HG03575 (cell line): Measurements from ENCODE around the gene PNLIPRP2.

Experiments used
- ATAC-seq: cut with Tn5 transposase; IDR thresholded peaks from one replicate; pipeline ENCODE4 v1.9.1; 2021; ENCODE audit not compliant: unreplicated experiment, insufficient number of reproducible peaks, low FRiP score; ENCODE audit errors: extremely low read depth

The PNLIPRP2 gene

DNA sequence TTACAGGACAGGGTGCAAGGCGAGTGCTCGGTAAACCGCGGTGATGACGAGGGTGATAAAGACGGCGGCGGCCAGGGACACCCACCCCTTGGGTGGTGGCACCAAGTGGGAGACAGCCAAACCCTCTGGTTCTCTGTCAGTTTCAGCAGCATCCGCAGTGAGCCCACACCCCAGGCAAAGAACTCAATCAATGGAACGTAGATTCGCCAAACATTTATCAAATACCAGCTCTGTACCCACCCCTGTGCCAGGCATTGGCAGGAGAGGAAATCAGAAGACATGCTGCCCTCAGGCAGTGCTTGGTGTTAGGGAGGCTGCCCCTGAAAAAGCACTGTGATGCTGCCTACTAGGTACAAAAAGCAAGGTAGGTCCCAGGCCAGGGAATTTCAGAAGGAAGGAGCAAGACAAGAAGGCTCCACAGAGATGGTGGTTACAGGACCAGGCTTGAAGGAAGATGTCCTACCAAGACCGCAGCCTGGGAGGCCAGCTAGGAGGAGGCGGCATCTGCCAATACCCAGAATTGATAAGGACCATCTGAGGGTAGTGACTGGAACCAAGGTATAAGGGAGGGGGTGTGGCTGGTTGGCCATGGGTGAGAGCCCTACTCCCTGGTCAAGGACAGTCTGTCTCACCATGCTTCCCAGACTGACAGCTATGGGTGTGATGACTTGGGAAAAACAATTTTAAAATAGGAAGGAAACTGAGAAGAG is 10.2 kb upstream of the PNLIPRP2 start:
- no peak for ATAC-seq

DNA sequence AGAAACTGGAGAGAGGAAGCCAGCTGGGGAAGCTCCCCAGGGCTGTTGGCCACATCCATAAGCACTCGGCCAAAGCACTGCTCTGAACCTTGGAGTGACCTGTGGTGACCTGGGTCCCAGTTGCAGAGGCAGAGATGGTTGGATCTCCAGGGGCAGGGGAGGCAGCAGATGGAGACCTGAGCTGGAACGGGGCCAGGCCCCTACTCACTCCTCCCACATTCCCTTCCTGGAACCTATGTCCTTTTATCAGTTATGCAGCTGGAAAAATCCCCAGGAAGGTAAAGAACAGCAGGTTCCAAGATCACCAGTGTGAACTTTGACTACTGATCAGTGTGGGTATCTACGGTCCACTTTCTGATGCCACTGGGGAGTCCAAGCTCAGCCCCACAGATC is 9.6 kb upstream of the PNLIPRP2 start:
- no peak for ATAC-seq

DNA sequence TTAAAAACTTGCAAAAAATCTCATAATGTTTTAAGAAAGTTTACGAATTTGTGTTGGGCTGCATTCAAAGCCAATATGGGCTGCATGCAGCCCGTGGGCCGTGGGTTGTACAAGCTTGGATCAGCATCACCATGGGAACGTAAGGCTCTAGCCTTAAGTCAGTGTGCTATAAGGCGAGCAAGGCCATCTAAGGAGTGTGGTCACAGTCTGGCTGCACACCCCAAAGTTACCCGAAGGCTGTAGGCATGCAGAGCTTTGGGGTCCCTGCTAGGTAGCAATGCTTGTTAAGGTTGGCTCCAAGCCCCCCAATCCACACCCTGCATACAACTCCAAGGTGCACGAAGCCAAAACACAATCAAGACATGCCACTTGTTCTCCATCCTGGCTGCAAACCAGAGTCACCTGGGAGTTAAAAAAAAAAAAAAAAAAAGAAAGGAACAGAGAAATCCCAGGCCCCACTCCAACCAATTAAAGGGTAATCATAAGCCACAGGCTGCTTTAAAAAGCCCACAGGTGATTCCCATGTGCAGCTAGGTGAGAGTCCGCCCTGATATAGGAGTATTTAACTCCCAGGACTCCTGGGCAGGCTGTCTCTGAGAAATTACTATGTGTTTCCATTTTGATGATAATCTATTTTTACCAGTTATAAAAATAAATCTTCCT is 8.5 kb upstream of the PNLIPRP2 start:
- ATAC-seq, result no peak

DNA sequence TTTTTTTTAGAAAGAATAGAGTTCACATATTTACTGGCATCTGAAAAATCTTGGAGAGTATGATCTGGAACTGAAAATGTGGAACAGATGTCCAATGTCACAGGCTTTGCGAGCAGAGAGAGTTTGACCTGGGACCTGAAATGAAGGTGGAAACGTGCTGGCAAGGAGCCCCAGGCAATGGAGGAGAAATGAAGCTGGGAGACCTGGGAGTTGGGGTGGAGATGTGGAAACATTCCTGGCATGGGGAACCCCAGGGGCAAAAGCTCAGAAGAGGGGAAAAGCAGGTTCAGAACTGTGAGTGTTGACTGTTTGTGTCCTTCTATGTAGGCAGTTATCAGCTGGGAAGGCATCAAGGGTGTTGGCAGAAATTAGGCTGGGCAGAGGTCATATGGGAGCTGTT is 7.3 kb upstream of the PNLIPRP2 start:
- ATAC-seq, result no peak

DNA sequence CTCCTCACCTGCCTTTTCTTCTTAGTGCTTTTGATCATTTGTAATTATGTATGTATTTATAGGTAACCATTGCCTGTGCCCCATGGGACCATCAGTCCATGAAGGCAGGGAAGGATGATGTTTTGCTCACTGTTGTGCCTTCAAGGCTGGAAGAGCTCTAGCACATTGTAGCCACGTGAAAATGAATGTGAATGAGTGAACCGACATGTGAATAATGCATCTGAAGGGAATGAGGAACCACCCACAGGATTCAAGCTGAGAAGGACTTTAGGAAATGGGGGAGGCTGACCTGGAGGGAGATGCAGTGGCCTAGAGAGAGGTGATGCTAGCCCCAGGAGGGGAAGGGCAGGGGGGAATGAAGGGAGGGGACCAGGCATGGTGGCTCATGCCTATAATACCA is 6.0 kb upstream of the PNLIPRP2 start:
- no peak for ATAC-seq

DNA sequence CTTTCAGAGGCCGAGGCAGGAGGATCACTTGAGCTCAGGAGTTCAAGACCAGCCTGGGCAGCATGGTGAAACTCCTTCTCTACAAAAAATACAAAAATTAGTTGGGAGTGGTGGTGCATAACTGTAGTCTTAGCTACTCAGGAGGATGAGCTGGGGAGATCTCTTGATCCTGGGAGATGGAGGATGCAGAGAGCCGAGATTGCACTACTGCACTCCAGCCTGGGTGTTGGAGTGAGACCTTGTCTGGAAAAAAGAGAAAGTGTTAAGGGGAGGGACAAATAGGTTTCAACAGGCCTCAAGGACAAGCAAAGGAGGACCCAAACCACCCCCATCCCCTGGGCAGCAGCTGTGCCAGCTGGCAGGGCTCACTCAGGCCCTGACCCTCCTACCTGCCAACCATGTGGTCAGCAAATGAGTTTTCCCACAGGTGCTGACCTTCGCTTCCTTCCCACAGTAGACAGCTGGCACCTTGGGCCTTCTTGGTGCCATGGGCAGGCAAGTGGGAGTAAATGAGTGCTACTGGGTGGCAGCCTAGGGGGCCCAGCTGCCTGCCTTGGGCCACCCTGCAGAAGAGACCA is 5.5 kb upstream of the PNLIPRP2 start:
- ATAC-seq, result no peak

DNA sequence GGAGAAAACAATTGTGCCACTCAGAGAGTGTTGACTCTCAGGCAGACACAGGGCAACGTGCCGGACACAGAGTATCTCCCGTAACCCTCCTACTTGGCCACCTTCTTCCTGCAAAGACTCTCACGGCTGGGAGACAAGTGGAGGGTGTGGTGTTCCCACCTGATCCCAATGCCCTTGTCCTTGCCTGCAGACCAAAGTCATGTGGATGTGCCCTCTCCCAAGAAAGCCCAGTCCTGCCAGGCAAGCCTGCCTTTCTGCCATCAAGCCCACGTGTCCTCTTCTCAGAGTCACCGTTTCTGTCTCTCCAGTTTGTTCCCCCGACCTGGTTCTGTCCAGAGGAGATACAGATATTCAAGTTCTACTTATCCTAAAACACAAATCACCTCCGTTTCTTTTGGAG is 723 bp downstream of the PNLIPRP2 start:
- ATAC-seq, result no peak

DNA sequence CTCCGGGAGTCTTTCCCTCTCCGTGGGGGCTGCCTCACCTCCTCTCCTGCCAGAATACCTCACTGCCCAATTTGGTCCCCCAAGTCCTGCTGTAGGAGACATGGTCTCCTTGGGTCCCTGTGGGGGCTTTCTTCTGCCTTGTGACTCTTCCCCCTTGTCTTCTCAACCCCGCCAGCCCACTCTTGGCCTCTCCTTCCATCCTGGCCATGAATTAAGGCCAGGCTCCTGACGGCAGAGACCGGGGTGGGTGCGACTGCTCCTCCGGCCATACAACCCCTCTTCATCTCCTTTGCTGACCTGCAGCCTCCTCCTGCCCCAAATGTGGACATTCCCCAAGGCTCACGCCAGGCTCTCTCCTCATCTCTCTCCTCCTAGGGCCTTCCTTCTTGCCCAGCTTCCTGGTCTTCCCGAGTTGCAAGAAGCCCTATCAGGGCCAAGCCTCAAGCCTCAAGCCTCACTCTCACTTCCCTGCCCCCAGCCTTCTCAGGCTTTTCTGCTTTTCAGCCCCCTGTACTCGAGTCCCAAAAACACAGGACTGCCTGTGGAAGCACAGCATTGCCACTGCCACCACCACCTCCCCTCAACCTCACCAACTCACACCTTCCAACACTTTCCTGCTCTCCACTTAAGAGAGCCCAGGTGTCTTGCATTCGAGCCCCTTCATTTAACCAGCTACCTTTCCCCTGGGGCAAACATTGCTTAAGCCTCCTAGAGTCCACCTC is 1.3 kb downstream of the PNLIPRP2 start:
- no peak for ATAC-seq

DNA sequence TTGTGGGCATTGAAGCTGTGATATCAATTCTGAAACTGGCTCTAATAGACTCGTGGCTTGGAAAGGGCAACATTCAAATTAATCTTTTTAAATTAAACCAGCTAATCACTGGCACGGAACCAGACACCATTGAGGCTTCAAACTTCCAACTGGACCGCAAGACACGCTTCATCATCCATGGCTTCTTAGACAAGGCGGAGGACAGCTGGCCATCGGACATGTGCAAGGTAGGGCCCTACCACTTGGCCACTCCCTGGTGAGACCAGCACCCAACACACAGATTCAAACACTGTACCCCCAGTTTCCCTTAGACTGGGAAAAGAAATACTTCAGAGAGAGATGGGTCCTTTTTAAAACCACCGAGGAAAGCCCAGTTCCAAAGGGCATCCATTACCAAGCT is 5.1 kb downstream of the PNLIPRP2 start:
- ATAC-seq, result no peak

DNA sequence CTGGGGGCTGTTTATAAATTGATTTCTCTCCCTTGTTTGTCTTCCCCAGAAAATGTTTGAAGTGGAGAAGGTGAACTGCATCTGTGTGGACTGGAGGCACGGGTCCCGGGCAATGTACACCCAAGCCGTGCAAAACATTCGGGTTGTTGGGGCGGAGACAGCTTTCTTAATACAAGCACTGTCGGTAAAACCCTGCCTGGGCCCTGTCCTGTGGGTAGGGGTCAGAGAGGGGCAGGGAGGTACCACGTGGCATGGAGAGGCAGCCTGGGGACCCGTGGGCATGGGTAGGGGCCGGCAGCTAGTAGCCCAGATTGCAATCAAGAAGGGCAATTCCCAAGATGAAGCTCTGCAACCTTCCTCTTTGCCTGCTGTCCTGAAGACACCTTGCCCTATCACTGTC is 6.1 kb downstream of the PNLIPRP2 start:
- ATAC-seq, result no peak

DNA sequence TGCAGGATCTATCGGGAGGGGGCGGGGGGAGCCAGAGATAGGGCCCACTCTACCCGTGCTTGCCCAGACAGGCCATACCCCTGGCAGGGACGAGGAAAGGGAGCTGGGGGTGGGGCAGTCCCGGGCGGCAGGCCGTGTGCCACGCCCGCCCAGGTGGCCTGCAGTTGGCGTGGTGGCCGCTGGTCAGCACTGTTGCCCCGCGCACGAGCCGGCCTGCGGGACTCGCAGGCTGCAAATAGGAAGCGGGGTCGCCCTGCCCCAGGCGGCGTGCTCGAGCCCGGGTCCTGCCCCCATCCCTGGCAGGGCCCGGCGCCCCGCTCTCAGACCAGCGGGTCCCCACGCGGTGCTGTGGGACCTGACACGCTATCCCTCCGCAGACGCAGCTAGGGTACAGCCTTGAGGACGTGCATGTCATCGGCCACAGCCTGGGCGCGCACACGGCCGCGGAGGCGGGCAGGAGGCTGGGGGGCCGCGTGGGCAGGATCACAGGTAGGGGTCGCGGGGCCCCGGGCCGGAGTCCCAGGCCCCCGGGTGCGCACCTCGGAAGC is 6.7 kb downstream of the PNLIPRP2 start:
- ATAC-seq, result no peak

DNA sequence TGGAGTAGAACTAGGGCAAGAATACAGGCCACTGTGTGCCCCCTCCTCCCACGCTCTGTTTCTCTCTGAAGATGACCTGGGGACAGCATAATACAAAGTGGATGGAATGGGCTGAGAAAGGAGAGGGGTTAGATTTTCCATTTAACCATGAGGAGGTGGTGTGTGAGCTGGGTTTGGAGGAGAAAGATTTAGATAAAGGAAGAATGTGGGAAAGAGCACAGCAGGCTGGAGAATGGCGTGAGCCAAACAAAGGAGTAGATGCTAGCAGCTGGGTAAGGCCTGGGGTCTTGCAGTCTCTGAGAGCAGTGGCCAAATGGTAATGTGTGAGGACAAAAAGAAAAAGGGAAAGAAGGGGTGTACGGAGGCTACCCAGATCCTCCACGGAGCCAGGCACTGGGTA is 8.6 kb downstream of the PNLIPRP2 start:
- no peak for ATAC-seq

DNA sequence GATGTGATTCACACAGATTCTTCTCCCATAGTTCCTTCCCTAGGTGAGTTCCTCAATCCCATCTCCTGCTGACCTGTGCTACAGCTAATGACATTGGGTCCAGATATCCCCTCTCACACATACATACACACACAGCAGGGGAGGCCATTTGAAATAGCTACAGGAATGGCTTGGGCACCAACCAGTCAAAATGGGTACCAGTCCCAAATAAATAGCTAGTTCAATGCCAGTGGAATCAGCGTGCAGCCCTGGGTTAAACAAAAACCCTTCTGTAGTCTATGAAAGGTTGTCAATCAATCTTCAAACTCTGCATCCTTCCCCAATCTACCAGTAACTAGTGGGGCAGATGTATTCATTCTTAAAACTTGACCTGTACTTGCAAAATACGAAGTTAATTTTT is 9.3 kb downstream of the PNLIPRP2 start:
- ATAC-seq, result no peak

DNA sequence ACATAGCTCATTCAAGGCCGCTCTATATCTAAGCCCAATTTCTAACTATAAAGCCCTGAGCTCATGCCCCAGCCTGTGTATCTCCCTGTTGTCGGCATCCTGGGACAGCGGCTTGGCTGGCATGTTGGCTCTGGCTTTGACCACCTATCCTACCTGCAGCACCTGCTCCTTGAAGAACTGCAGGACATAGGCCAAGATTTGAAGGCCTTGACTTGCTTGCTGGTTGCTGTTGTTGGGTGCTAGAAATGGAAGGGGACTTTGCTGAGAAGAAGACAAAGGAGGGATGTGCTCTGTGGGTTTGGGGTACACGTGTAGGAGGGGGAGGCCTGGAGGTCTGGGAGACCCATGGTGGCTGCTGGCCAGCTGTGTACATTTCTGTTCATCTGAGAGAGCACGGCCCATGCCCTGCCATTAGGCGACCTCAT is 11.1 kb downstream of the PNLIPRP2 start:
- no peak for ATAC-seq

DNA sequence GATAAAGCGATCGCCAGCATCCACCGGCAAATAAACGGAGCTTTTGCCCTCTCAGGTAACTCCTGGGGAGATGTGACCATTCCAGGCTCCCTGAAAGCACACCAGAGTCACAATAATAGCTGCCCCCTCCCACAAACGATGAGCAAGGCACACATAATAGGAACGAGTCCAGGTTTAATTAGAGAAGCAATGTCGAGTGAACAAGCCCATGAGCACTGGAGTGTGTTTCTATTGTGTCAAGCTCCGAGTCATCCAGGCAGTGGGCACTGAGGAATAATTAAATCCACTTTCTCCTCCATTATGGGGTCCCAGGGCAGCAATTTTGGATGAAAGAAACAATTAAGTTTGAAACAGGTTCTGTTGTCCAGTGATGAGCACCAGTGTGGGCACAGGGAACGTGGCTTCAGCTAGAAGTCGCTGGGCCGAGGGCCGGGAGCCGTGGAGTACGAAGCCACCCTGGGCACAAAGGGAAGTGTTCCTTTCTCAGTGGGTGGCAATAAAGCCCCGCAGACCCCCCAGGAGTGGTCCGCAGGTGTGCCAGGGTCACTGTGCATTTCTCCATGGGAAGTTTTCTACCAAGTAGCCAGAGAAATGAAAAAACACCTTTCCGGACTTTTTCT is 12.0 kb downstream of the PNLIPRP2 start:
- no peak for ATAC-seq

DNA sequence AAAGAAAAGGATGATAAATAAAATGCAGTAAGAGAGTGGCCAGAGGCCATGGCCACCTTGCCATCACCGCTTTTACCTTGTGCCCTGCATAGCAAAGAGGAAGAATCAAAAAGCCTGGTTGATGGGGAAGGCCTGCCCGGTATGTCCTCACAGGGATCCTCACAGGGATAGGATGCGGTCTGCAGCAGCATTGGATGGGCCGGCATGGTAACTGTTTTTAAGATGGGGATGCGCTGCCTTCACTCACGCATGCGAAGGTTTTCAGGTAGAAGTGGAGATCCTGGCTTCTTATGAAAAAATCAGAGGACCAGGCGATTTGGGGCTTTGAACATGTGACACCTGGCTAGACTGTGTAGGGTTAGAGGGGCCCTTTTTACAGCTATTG is 12.5 kb downstream of the PNLIPRP2 start:
- no peak for ATAC-seq

DNA sequence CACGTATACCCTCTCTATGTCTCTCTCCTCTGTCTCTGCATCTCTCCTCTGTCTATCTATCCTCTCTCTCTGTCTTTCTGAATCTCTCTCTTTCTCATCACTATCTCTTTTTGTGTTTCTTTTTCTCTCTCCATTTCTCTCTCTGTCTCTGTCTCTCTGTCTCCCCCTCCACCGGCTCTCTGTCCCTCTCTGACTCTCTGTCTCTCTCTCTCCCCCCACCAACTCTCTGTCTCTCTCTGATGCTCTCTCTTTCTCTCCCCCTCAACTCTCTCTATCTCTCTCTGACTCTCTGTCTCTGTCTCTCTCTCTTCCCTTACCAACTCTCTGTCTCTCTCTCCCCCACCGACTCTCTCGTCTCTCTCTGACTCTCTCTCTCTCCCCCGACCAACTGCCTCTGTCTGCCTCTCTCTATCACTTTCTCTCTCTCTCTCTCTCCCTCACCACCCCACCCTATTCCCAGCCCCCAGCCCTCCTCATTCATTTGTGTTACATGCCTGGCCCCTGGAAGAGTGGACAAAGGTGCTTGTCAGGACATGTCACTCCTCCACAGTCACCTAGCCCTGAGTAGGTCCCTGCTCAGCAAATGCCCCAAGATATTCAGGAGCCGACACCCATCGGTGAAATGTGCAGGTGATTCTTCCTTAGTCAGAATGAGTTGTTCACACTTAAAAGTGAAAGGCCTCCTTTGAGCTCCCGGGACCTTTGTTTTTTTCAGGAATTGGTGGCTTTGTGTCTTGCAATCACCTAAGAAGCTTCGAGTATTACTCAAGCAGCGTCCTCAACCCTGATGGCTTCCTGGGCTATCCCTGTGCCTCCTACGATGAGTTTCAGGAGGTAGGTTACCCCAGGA is 13.6 kb downstream of the PNLIPRP2 start:
- no peak for ATAC-seq

DNA sequence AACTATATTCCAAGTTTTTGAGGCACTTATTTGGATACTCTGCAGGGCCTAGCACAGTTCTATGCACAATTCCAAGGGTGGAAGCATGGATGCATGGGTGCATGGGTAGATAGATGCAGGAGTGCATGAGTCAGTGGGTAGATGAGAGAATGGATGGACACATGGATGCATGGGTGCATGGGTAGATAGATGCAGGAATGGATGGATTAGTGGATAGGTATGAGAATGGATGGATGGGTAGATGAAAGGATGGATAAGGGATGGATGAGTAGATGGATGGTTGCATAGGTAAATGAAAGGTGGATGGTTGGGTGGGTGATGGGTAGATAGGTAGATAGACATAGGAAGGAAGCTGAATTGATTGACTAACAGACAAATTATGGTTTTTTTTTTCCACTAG is 15.6 kb downstream of the PNLIPRP2 start:
- ATAC-seq, result no peak
